ENCODE results near the gene AFP. TPM values are rescaled to one million over a fixed set of nuclear protein-coding genes. Genes with fewer than 3 reads are reported as not detected.

Gene AFP
- total RNA-seq, 4 donors from 2014 or later = not detected

DNA sequence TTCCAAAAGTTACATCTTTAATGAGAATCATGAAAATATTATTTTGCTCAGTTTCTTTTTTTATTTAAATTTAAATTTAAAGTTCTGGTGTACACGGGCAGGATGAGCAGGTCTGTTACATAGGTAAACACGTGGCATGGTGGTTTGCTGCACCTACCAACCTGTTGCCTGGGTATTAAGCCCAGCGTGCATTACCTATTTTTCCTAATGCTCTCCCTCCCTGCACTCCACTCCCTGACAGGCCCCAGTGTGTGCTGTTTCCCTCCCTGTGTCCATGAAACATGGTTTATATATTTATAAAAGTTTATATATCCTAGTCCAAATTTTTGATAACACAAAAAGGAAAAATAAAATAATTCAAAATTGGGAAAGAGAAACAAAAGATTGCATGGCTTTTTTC is 4.0 kb downstream of the AFP start:
- TF ChIP-seq, protein P1, sequence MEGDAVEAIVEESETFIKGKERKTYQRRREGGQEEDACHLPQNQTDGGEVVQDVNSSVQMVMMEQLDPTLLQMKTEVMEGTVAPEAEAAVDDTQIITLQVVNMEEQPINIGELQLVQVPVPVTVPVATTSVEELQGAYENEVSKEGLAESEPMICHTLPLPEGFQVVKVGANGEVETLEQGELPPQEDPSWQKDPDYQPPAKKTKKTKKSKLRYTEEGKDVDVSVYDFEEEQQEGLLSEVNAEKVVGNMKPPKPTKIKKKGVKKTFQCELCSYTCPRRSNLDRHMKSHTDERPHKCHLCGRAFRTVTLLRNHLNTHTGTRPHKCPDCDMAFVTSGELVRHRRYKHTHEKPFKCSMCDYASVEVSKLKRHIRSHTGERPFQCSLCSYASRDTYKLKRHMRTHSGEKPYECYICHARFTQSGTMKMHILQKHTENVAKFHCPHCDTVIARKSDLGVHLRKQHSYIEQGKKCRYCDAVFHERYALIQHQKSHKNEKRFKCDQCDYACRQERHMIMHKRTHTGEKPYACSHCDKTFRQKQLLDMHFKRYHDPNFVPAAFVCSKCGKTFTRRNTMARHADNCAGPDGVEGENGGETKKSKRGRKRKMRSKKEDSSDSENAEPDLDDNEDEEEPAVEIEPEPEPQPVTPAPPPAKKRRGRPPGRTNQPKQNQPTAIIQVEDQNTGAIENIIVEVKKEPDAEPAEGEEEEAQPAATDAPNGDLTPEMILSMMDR (IDR thresholded peaks at IDR 0.05) = no peak
- no peak for TF ChIP-seq POLR2A (IDR thresholded peaks at IDR 0.05)
- intact Hi-C loops (cut with DNase I; ENCODE audit: low total_unique reads) = no loop called here

DNA sequence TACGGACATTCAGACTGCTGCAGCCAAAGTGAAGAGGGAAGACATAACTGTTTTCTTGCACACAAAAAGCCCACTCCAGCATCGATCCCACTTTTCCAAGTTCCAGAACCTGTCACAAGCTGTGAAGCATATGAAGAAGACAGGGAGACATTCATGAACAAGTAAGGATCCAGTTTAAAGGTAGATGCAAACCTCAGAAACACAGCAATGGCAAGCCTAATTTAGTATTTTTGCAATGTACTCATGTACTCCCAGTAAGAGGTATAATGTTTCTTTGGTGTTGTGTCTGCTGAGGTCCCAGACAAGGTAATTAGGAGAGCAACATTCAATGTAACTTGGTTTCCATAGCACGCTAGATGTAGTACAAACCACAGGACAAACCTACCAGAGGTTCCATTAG is 4.6 kb downstream of the AFP start:
- intact Hi-C loops (cut with DNase I; ENCODE audit: low total_unique reads) = no loop called here
- TF ChIP-seq, protein P1 (IDR thresholded peaks at IDR 0.05) = no peak
- 93 to 94% methylated on average over 3 of the region's 3 CpGs for WGBS, 2 donors
- DNase-seq (ENCODE audit: low spot score in 2 of 2) = no peak
- no peak overlapping the region for H3K4me3 ChIP-seq (ENCODE audit: low read depth, poor library complexity, severe bottlenecking)

More for the DNA sequence above, 4.0 kb downstream of the AFP start:
- H3K4me3 ChIP-seq (ENCODE audit: low read depth, poor library complexity, severe bottlenecking) = no peak overlapping the region
- DNase-seq (ENCODE audit: low spot score in 2 of 2) = no peak
- WGBS, 2 donors = 80 to 82% methylated on average over 3 of the region's 3 CpGs

DNA sequence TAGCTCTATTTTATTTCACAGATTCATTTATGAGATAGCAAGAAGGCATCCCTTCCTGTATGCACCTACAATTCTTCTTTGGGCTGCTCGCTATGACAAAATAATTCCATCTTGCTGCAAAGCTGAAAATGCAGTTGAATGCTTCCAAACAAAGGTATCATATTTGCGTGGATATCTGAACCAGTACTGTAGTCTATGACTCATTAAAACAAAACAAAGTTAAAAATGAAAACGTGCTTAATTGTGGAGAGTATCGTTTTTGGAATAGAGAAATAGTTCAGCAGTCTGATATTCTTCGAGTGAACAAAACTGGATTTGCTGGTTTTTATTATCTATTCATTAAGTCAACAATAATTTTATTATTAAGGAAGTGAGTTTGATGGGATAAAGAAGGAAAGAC is 6.3 kb downstream of the AFP start:
- TF ChIP-seq, protein P1 (IDR thresholded peaks at IDR 0.05) = no peak
- no peak overlapping the region for H3K4me3 ChIP-seq (ENCODE audit: low read depth, poor library complexity, severe bottlenecking)
- 48 to 51% methylated on average over 5 of the region's 5 CpGs for WGBS, 2 donors
- no peak for DNase-seq (ENCODE audit: low spot score in 2 of 2)
- intact Hi-C loops (cut with DNase I; ENCODE audit: low total_unique reads) = no loop called here

DNA sequence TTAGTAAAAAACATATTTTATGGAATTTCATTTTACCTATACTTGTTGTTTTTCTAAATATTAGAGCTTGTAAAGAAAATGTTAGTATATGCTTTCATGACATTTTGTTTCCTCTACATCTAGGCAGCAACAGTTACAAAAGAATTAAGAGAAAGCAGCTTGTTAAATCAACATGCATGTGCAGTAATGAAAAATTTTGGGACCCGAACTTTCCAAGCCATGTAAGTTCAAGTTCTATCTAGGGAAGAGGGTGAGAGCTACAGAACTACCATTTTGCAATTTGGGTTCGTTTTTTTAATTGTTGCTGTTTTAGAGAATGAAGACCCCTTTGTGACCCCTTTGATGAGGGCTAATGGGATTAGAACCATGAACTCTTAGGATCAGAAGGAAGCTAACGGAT is 7.2 kb downstream of the AFP start:
- H3K4me3 ChIP-seq (ENCODE audit: low read depth, poor library complexity, severe bottlenecking) = no peak overlapping the region
- no peak for DNase-seq (ENCODE audit: low spot score in 2 of 2)
- TF ChIP-seq, protein P1 (IDR thresholded peaks at IDR 0.05) = no peak
- no peak for TF ChIP-seq POLR2A (IDR thresholded peaks at IDR 0.05)
- 69 to 73% methylated on average over 3 of the region's 3 CpGs for WGBS, 2 donors
- intact Hi-C loops (cut with DNase I; ENCODE audit: low total_unique reads) = no loop called here

DNA sequence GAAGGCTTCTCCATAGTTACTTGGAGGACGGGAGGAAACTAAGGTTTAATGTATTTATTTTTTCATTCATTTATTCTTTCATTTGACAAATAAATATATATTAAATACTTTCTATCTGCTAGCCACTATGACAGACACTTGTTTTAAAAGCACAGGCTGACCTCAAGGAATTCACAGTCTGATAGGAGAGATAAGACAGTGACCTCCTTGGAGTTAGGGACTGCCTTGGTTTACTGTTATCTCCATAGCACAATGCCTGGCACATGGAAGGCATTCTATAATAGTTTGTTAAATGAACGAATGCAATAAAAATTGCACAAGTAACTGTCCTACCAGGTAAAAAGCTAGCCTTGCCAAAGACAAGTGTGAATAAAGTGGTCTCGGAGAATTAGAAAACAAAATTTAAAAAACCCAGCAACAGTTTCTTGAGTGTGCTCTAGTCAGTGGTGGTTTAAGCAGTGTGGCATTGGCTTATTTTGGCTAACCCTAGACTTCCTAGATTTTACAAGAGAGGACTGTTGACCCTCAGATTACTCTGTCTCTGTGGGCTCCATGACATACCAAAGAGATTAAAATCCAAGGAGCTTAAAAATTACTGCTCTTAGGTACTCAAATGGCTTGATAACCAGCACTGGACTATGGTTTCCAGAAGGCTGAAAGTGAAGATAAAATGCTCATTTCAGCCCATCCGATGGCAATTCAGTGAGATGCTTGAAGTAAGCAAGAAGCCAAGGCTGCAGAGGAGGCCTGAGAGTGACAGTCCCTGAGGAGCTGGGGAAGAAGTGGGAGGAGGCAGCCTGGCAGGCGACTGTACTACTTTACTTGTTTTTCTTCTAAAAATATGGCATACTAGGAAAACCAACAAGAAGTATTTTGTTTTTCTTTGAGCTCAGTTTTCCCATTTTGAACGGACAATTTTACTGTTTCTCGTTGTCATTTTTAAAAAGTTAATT is 9.6 kb downstream of the AFP start:
- intact Hi-C loops (cut with DNase I; ENCODE audit: low total_unique reads) = no loop called here
- 81 to 89% methylated on average over 7 of the region's 7 CpGs for WGBS, 2 donors
- no peak overlapping the region for H3K4me3 ChIP-seq (ENCODE audit: low read depth, poor library complexity, severe bottlenecking)
- no peak for DNase-seq (ENCODE audit: low spot score in 2 of 2)
- no peak for TF ChIP-seq POLR2A (IDR thresholded peaks at IDR 0.05)
- TF ChIP-seq, protein P1 (IDR thresholded peaks at IDR 0.05) = no peak
